Activated effector memory CD4-positive, alpha-beta T cell treated with anti-CD3 and anti-CD28 coated beads, Interleukin-2, amount 50 U/mL, for 16 hours (primary cell): Measurements from ENCODE around the gene NPHP4.

Source experiments
- DNase-seq: peaks from one replicate; pipeline ENCODE4 v3.0.0-alpha.2; 2020

Gene NPHP4

GRCh38 chr1:5847013-5847659 is 145.1 kb downstream of the NPHP4 start:
- no peak for DNase-seq

- no peak for DNase-seq
Measured at GRCh38 chr1:5845376-5845775, 146.8 kb downstream of the NPHP4 start.

GRCh38 chr1:5844442-5844841 is 147.8 kb downstream of the NPHP4 start:
- no peak for DNase-seq

GRCh38 chr1:5843521-5844096 is 148.6 kb downstream of the NPHP4 start:
- DNase-seq: no peak

GRCh38 chr1:5842679-5843078 is 149.5 kb downstream of the NPHP4 start:
- DNase-seq: no peak

GRCh38 chr1:5840551-5841001 is 151.6 kb downstream of the NPHP4 start:
- no peak for DNase-seq

GRCh38 chr1:5839881-5840550 is 152.2 kb downstream of the NPHP4 start:
- DNase-seq: no peak

GRCh38 chr1:5839161-5839880 is 152.9 kb downstream of the NPHP4 start:
- no peak for DNase-seq

GRCh38 chr1:5837976-5838653 is 154.1 kb downstream of the NPHP4 start:
- DNase-seq: no peak

- DNase-seq: no peak
Measured at GRCh38 chr1:5836776-5837440, 155.3 kb downstream of the NPHP4 start.

- DNase-seq: no peak
Measured at GRCh38 chr1:5835179-5835562, 157.1 kb downstream of the NPHP4 start.

GRCh38 chr1:5834477-5835178 is 157.6 kb downstream of the NPHP4 start:
- DNase-seq: no peak

GRCh38 chr1:5833911-5834310 is 158.3 kb downstream of the NPHP4 start:
- DNase-seq: no peak

GRCh38 chr1:5832916-5833895 is 159.0 kb downstream of the NPHP4 start:
- no peak for DNase-seq

- DNase-seq: no peak
Measured at GRCh38 chr1:5831600-5832335, 160.5 kb downstream of the NPHP4 start.

GRCh38 chr1:5830771-5831599 is 161.2 kb downstream of the NPHP4 start:
- DNase-seq: no peak

GRCh38 chr1:5829414-5829813 is 162.8 kb downstream of the NPHP4 start:
- no peak for DNase-seq

GRCh38 chr1:5828308-5828935 is 163.8 kb downstream of the NPHP4 start:
- DNase-seq: no peak
